Tibial nerve (tissue), 4 donors: ENCODE measurements around the gene FAM83G.
"Not testable (repeated sequence)": the region's sequence is repeated elsewhere in the genome, so short reads cannot be mapped to it uniquely, and the experiment has no call there.

Experiments used
- CTCF ChIP-seq, 5 experiments: fragments of 200-600 bp in 3 of 5; fragments of 450-650 bp in 2 of 5; sonication (generic) in 3 of 5; IDR thresholded peaks; one replicate each; pipeline ENCODE4 v1.5.1; 2016 to 2019; ENCODE audit warnings: antibody characterized with exemption in 5 of 5, mild to moderate bottlenecking in 3 of 5, moderate library complexity in 2 of 5
- EP300 ChIP-seq, 2 donors: sonication (generic); formaldehyde crosslinking; IDR thresholded peaks; one replicate each; pipeline ENCODE4 v1.6.1; 2017; ENCODE audit warnings: antibody characterized with exemption in 2 of 2, mild to moderate bottlenecking in 1 of 2
- POLR2A ChIP-seq, 2 donors: fragments of 450-650 bp; IDR thresholded peaks; one replicate each; pipeline ENCODE4 v1.6.1; 2017; ENCODE audit warnings: antibody characterized with exemption in 2 of 2, mild to moderate bottlenecking in 2 of 2, moderate library complexity in 2 of 2

- TF ChIP-seq EP300, POLR2A (IDR thresholded peaks at IDR 0.05): not testable (repeated sequence)
- peak in 3 of 5 experiments; percentile 17 to 32 (median 20) for TF ChIP-seq CTCF (IDR thresholded peaks at IDR 0.05)
These were observed 27.2 kb upstream of the FAM83G start for GRCh38 chr17:19031729-19032128.
